ENCODE results near the gene ATP11B.

ATP11B gene

GRCh38 chr3:182803596-182803995, 10.3 kb downstream of the ATP11B start:
- no peak for DNase-seq (ENCODE audit: low read depth)
- no peak overlapping the region for H3K4me3 ChIP-seq (ENCODE audit: low read depth, low read length)
- TF ChIP-seq MAX (IDR thresholded peaks at IDR 0.05; ENCODE audit: low read depth, low read length) (no peak), POLR2A (IDR thresholded peaks at IDR 0.05; ENCODE audit: extremely low read depth, insufficient read length) (no peak), MYC (IDR thresholded peaks at IDR 0.05; ENCODE audit: low read depth, low read length) (no peak), CTCF (IDR thresholded peaks at IDR 0.05; ENCODE audit: low read depth, low read length) (no peak)

GRCh38 chr3:182807061-182807460, 13.8 kb downstream of the ATP11B start:
- TF ChIP-seq CTCF (IDR thresholded peaks at IDR 0.05; ENCODE audit: low read depth, low read length) = no peak
- no peak for TF ChIP-seq MAX (IDR thresholded peaks at IDR 0.05; ENCODE audit: low read depth, low read length)
- no peak for TF ChIP-seq MYC (IDR thresholded peaks at IDR 0.05; ENCODE audit: low read depth, low read length)
- TF ChIP-seq POLR2A (IDR thresholded peaks at IDR 0.05; ENCODE audit: extremely low read depth, insufficient read length) = no peak
- no peak overlapping the region for H3K4me3 ChIP-seq (ENCODE audit: low read depth, low read length)
- DNase-seq (ENCODE audit: low read depth) = no peak

GRCh38 chr3:182808041-182808770, 14.9 kb downstream of the ATP11B start:
- no peak for TF ChIP-seq MYC (IDR thresholded peaks at IDR 0.05; ENCODE audit: low read depth, low read length)
- no peak for TF ChIP-seq MAX (IDR thresholded peaks at IDR 0.05; ENCODE audit: low read depth, low read length)
- TF ChIP-seq CTCF (IDR thresholded peaks at IDR 0.05; ENCODE audit: low read depth, low read length) = no peak
- TF ChIP-seq POLR2A (IDR thresholded peaks at IDR 0.05; ENCODE audit: extremely low read depth, insufficient read length) = no peak
- no peak for DNase-seq (ENCODE audit: low read depth)
- no peak overlapping the region for H3K4me3 ChIP-seq (ENCODE audit: low read depth, low read length)

- DNase-seq (ENCODE audit: low read depth) = no peak
- TF ChIP-seq CTCF (IDR thresholded peaks at IDR 0.05; ENCODE audit: low read depth, low read length) (no peak), MAX (IDR thresholded peaks at IDR 0.05; ENCODE audit: low read depth, low read length) (no peak), MYC (IDR thresholded peaks at IDR 0.05; ENCODE audit: low read depth, low read length) (no peak), POLR2A (IDR thresholded peaks at IDR 0.05; ENCODE audit: extremely low read depth, insufficient read length) (no peak)
Observed at GRCh38 chr3:182809531-182809930, 16.2 kb downstream of the ATP11B start.

GRCh38 chr3:182810574-182811268, 17.4 kb downstream of the ATP11B start:
- no peak for DNase-seq (ENCODE audit: low read depth)

More at GRCh38 chr3:182809531-182809930, 16.2 kb downstream of the ATP11B start:
- H3K4me3 ChIP-seq (ENCODE audit: low read depth, low read length) = no peak overlapping the region

More at GRCh38 chr3:182810574-182811268, 17.4 kb downstream of the ATP11B start:
- H3K4me3 ChIP-seq (ENCODE audit: low read depth, low read length) = no peak overlapping the region
- TF ChIP-seq CTCF (IDR thresholded peaks at IDR 0.05; ENCODE audit: low read depth, low read length) (no peak), MYC (IDR thresholded peaks at IDR 0.05; ENCODE audit: low read depth, low read length) (no peak)
